Suprapubic skin (tissue), 4 donors: Measurements from ENCODE around the gene ERC2. TPM values are rescaled to one million over a fixed set of nuclear protein-coding genes. Genes with fewer than 3 reads are reported as not detected.

Source experiments
- DNase-seq, 2 donors: peaks; one replicate each; pipeline ENCODE4 v3.0.0-alpha.2; 2019; ENCODE audit warnings: low spot score in 2 of 2
- H3K27ac ChIP-seq: fragments of 200-600 bp; sonication (generic); one replicate; pipeline ENCODE4 v1.5.1; 2019
- H3K27me3 ChIP-seq: fragments of 200-600 bp; sonication (generic); one replicate; pipeline ENCODE4 v1.5.1; 2019
- H3K36me3 ChIP-seq: fragments of 200-600 bp; sonication (generic); one replicate; pipeline ENCODE4 v1.5.1; 2019
- H3K4me1 ChIP-seq: fragments of 200-600 bp; sonication (generic); one replicate; pipeline ENCODE4 v1.5.1; 2019
- H3K4me3 ChIP-seq: fragments of 200-600 bp; sonication (generic); one replicate; pipeline ENCODE4 v1.5.1; 2019; ENCODE audit warnings: mild to moderate bottlenecking
- H3K9me3 ChIP-seq: fragments of 200-600 bp; sonication (generic); one replicate; pipeline ENCODE4 v1.5.1; 2019
- CTCF ChIP-seq, 2 donors: fragments of 200-600 bp in 1 of 2; fragments of 450-650 bp in 1 of 2; sonication (generic) in 1 of 2; IDR thresholded peaks; one replicate each; pipeline ENCODE4 v1.5.1; 2016 to 2019; ENCODE audit warnings: antibody characterized with exemption in 2 of 2, mild to moderate bottlenecking in 1 of 2, moderate library complexity in 1 of 2
- EP300 ChIP-seq: sonication (generic); formaldehyde crosslinking; IDR thresholded peaks from one replicate; pipeline ENCODE4 v1.6.1; 2017; ENCODE audit warnings: antibody characterized with exemption
- POLR2A ChIP-seq, 2 donors: fragments of 450-650 bp; IDR thresholded peaks; one replicate each; pipeline ENCODE4 v1.6.1; 2017; ENCODE audit warnings: antibody characterized with exemption in 2 of 2, mild to moderate bottlenecking in 2 of 2, moderate library complexity in 2 of 2
- POLR2AphosphoS5 ChIP-seq, 3 donors: sonication (generic); formaldehyde crosslinking; IDR thresholded peaks; one replicate each; pipeline ENCODE4 v1.6.1; 2017; ENCODE audit warnings: antibody characterized with exemption in 3 of 3
- WGBS: methylation state at CpG from one replicate; pipeline ENCODE4 v1.1.5; 2018; 5-methylcytosine and 5-hydroxymethylcytosine counted together
- total RNA-seq, 4 donors: library from RNA; depleted of rRNA; stranded (reverse); fragments of >200 nt; gene quantifications; one replicate each; pipeline ENCODE4 v1.1.0, GENCODE V29; 2016

ERC2 gene
- total RNA-seq, 4 donors from 2014 or later: 0.21 TPM; not detected in 3

GRCh38 chr3:55484191-55484689 lies 984.0 kb downstream of the ERC2 start:
- H3K4me3 ChIP-seq: no peak overlapping the region
- TF ChIP-seq POLR2A (IDR thresholded peaks at IDR 0.05) (no peak), POLR2AphosphoS5 (IDR thresholded peaks at IDR 0.05) (no peak), CTCF (IDR thresholded peaks at IDR 0.05) (no peak), EP300 (no peak)
- peak in 1 of 2 donors; percentile 62 for DNase-seq

GRCh38 chr3:55483196-55484095 lies 984.8 kb downstream of the ERC2 start:
- Histone ChIP-seq H3K9me3 (no peaks in the 10 kb centered on the region), H3K4me1 (peaks cover 54% of the 10 kb centered on the region), H3K27ac (no peak overlapping the region), H3K4me3 (peak overlapping the region; percentile 44), H3K36me3 (no peaks in the 10 kb centered on the region), H3K27me3 (peaks cover 40% of the 10 kb centered on the region)
- no peak for DNase-seq
- WGBS: 79% methylated on average over 40 of the region's 40 CpGs
- TF ChIP-seq EP300 (no peak), POLR2A (IDR thresholded peaks at IDR 0.05) (no peak), POLR2AphosphoS5 (IDR thresholded peaks at IDR 0.05) (no peak), CTCF (IDR thresholded peaks at IDR 0.05) (no peak)

More at GRCh38 chr3:55484191-55484689, 984.0 kb downstream of the ERC2 start:
- Histone ChIP-seq H3K27me3 (peaks cover 47% of the 10 kb centered on the region), H3K9me3 (no peaks in the 10 kb centered on the region), H3K36me3 (no peaks in the 10 kb centered on the region), H3K4me1 (peaks cover 62% of the 10 kb centered on the region), H3K27ac (no peak overlapping the region)
- 80% methylated on average over 20 of the region's 20 CpGs for WGBS

- Histone ChIP-seq H3K27ac (no peak overlapping the region), H3K36me3 (no peaks in the 10 kb centered on the region), H3K4me3 (peak overlapping the region; percentile 44), H3K4me1 (peaks cover 53% of the 10 kb centered on the region), H3K27me3 (peaks cover 40% of the 10 kb centered on the region), H3K9me3 (no peaks in the 10 kb centered on the region)
- TF ChIP-seq CTCF (IDR thresholded peaks at IDR 0.05): no peak
- no peak for TF ChIP-seq POLR2AphosphoS5 (IDR thresholded peaks at IDR 0.05)
- no peak for TF ChIP-seq EP300
- TF ChIP-seq POLR2A (IDR thresholded peaks at IDR 0.05): no peak
- no peak for DNase-seq
- WGBS: 16% methylated on average over 34 of the region's 38 CpGs
These were observed 985.6 kb downstream of the ERC2 start for GRCh38 chr3:55482496-55483195.

- 8% methylated on average over 19 of the region's 37 CpGs for WGBS
- H3K9me3 ChIP-seq: no peaks in the 10 kb centered on the region
- H3K27me3 ChIP-seq: peaks cover 37% of the 10 kb centered on the region
- peak in 1 of 2 donors; percentile 61 for DNase-seq
- H3K27ac ChIP-seq: no peak overlapping the region
- no peak for TF ChIP-seq POLR2AphosphoS5 (IDR thresholded peaks at IDR 0.05)
- TF ChIP-seq CTCF (IDR thresholded peaks at IDR 0.05): no peak
- no peak for TF ChIP-seq POLR2A (IDR thresholded peaks at IDR 0.05)
- TF ChIP-seq EP300: no peak
- H3K4me1 ChIP-seq: peaks cover 47% of the 10 kb centered on the region
- H3K36me3 ChIP-seq: no peaks in the 10 kb centered on the region
- H3K4me3 ChIP-seq: peak overlapping the region; percentile 44
These were observed 986.3 kb downstream of the ERC2 start for GRCh38 chr3:55481744-55482495.
